ENCODE data around the gene ETNPPL. TPM values are rescaled to one million over a fixed set of nuclear protein-coding genes. Genes with fewer than 3 reads are reported as not detected.

ETNPPL gene
- not detected in 2 replicates for total RNA-seq

DNA sequence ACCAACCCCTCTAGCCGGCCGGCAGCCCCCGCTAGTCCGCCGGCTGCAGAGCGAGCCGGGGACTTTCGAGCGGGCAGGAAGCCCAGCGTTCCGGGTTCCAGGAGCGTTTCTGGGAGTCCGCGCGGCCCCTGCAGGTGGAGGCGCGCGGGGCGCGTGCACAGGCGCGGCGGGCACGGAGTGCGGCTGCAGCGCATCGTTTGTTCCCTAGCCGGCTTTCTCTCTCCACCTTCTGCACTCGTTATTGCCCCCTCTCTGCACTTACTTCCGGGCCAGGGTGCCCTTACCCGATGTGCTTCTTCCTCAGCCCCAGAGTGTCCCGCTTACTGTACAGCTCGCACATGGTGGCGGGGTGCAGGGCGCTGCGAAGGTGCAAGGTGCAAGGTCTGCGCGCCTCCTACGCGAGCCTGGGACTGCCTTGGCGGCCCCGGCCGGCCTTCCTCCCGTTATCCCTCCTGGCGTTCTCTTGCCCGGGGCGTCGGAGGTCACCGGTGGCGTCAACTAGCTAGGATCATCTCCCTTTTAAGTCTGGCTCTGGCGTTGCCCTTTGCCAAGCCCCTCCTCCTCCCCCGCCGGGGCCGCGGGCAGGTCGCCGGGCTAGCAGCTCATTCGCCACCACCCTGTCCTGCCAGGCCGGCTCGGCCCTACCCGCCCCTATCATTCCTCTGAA, at the start of gene ETNPPL:
ETNPPL (minus strand) TSS at position 495 of the 667 bp plus-strand sequence; CDS start at position 340, 155 bp downstream.

Other genes starting within 250 kb of the ETNPPL start
- 689 and 697 TPM in 2 replicates for gene RPL34, start 142.5 kb downstream of the ETNPPL start, total RNA-seq
- 283 and 369 TPM in 2 replicates for gene OSTC, start 112.5 kb downstream of the ETNPPL start, total RNA-seq

Data from myometrial cell (primary cell).